Measurements from ENCODE around the gene FAM234B. TPM values are rescaled to one million over a fixed set of nuclear protein-coding genes. Genes with fewer than 3 reads are reported as not detected.

FAM234B gene
- total and polyA plus RNA-seq, 2 experiments from 2014 or later, result 9.5 to 21.1 TPM

GRCh38 chr12:13103391-13104033 lies 59.3 kb downstream of the FAM234B start, which contains the start of gene GSG1:
GSG1 (minus strand) TSS chr12:13103667; CDS start chr12:13103512, 155 bp downstream.
- Mint-ChIP-seq H3K4me1 (peaks cover 35% of the 10 kb centered on the region), H3K9me3 (peaks cover 4% of the 10 kb centered on the region; the same call in 2 of the 3 replicates), H3K27ac (no peak within 1 kb of the TSS), H3K4me3 (no peak within 1 kb of the TSS), H3K27me3 (ENCODE audit: insufficient read depth, low read depth, poor library complexity) (peaks cover 5% of the 10 kb centered on the region), H3K36me3 (ENCODE audit: low read depth) (peaks cover 4% of the 10 kb centered on the region; the same call in 2 of the 3 replicates)
- DNase-seq (ENCODE audit: low spot score), result no peak
- H3K4me2 ChIP-seq, result peak within 1 kb of the TSS; percentile 96; the same call in 1 of the 2 replicates
- H3F3A ChIP-seq (replicated peaks; ENCODE audit: low read depth), result peaks cover 13% of the 10 kb centered on the region
- H3K27me3 ChIP-seq (ENCODE audit: insufficient read depth), result no peaks in the 10 kb centered on the region
- no peak for ATAC-seq
- H3K79me2 ChIP-seq (replicated peaks; ENCODE audit: insufficient read depth), result no peaks in the 10 kb centered on the region
- peaks cover 37% of the 10 kb centered on the region for H3K4me1 ChIP-seq (ENCODE audit: insufficient read depth)
- no peaks in the 10 kb centered on the region for H3K36me3 ChIP-seq (ENCODE audit: insufficient read depth)
- H3K27ac ChIP-seq (ENCODE audit: low read depth), result no peak within 1 kb of the TSS
- no peaks in the 10 kb centered on the region; the same call in 1 of the 2 replicates for H3K9me2 ChIP-seq (ENCODE audit: insufficient read depth)
- TF ChIP-seq JUNB (IDR thresholded peaks at IDR 0.05; ENCODE audit: unreplicated experiment) (no peak), ZNF331 (CRISPR knock-in tag; IDR thresholded peaks at IDR 0.05; ENCODE audit: low read depth) (no peak), ZNF114 (CRISPR knock-in tag; IDR thresholded peaks at IDR 0.05) (no peak), EZH2 (IDR thresholded peaks at IDR 0.05; ENCODE audit: low read depth, unreplicated experiment) (no peak), REST (IDR thresholded peaks at IDR 0.05; ENCODE audit: unreplicated experiment) (no peak), ZNF462 (CRISPR knock-in tag; IDR thresholded peaks at IDR 0.05) (no peak), POLR2AphosphoS5 (IDR thresholded peaks at IDR 0.05; ENCODE audit: low read depth) (no peak), NANOG (IDR thresholded peaks at IDR 0.05; ENCODE audit: borderline replicate concordance) (no peak), CTCF (conservative IDR thresholded peaks at IDR 0.05; ENCODE audit: low read depth in 2 of 2) (no peak), STAT1 (IDR thresholded peaks at IDR 0.05; ENCODE audit: unreplicated experiment) (no peak), EZH2phosphoT487 (IDR thresholded peaks at IDR 0.05; ENCODE audit: unreplicated experiment) (no peak), CREB1 (CRISPR knock-in tag; IDR thresholded peaks at IDR 0.05; ENCODE audit: low read depth) (no peak), ETS1 (IDR thresholded peaks at IDR 0.05) (no peak)
- no peak within 1 kb of the TSS for H2AFZ ChIP-seq
- H3K4me3 ChIP-seq, result no peak within 1 kb of the TSS; the same call in 1 of the 2 replicates
- no peaks in the 10 kb centered on the region for H4K20me1 ChIP-seq (replicated peaks; ENCODE audit: insufficient read depth)

Data from GM23338 (cell line).